Naive thymus-derived CD4-positive, alpha-beta T cell (primary cell): Measurements from ENCODE around the gene SCAF4. TPM values are rescaled to one million over a fixed set of nuclear protein-coding genes. Genes with fewer than 3 reads are reported as not detected.
"Not testable (repeated sequence)": the region's sequence is repeated elsewhere in the genome, so short reads cannot be mapped to it uniquely, and the experiment has no call there.

Source experiments
- ATAC-seq: fragments of 150-1000 bp; cut with Tn5 transposase; 2 replicates; pipeline ENCODE4 v1.10.0; 2021; ENCODE audit warnings: mild to moderate bottlenecking, moderate library complexity
- CTCF ChIA-PET: fragments of 350-600 bp; sonication (Branson Sonifier 250); formaldehyde crosslinking; loops from one replicate; lab custom pipeline; 2021; ENCODE audit warnings: antibody characterized with exemption; lab: Charles Lee
- POLR2A ChIA-PET: fragments of 350-600 bp; sonication (Branson Sonifier 250); formaldehyde crosslinking; loops from one replicate; lab custom pipeline; 2021; ENCODE audit warnings: antibody characterized with exemption, inconsistent platforms; lab: Charles Lee
- DNase-seq, 9 donors: peaks; one replicate each; pipeline versions ENCODE4 v3.0.0 to v3.0.0-alpha.2; 2020 to 2022; ENCODE audit warnings: mixed read lengths in 1 of 9
- H3K27ac ChIP-seq: one replicate; pipeline ENCODE4 v1.7.0; 2013; ENCODE audit warnings: mild to moderate bottlenecking, low read depth, low read length, moderate library complexity
- H3K27me3 ChIP-seq, 2 donors: one replicate each; pipeline ENCODE4 v1.7.0; 2013; ENCODE audit warnings: low read length in 2 of 2, mild to moderate bottlenecking in 2 of 2, moderate library complexity in 2 of 2; ENCODE audit not compliant: control insufficient read depth in 2 of 2, insufficient read depth in 2 of 2
- H3K36me3 ChIP-seq, 3 experiments: 1 replicate in 2 of 3; 2 replicates in 1 of 3; pipeline ENCODE4 v1.7.0; 2013; ENCODE audit warnings: low read length in 3 of 3, mild to moderate bottlenecking in 3 of 3, moderate library complexity in 1 of 3; ENCODE audit not compliant: insufficient read depth in 3 of 3, control insufficient read depth in 2 of 3
- H3K4me1 ChIP-seq, 2 donors: one replicate each; pipeline ENCODE4 v1.7.0; 2013; ENCODE audit warnings: low read length in 2 of 2, mild to moderate bottlenecking in 2 of 2, moderate library complexity in 1 of 2; ENCODE audit not compliant: control insufficient read depth in 2 of 2, insufficient read depth in 2 of 2
- H3K4me3 ChIP-seq: 2 replicates; pipeline ENCODE4 v1.7.0; 2013; ENCODE audit warnings: mild to moderate bottlenecking, low read length
- H3K9me3 ChIP-seq, 3 experiments: 1 replicate in 2 of 3; 2 replicates in 1 of 3; pipeline ENCODE4 v1.7.0; 2013; ENCODE audit warnings: low read length in 3 of 3; ENCODE audit not compliant: control insufficient read depth in 2 of 3
- H3K27ac Mint-ChIP-seq, 9 donors: one replicate each; pipeline ENCODE4 v1.8.0; 2020 to 2022; ENCODE audit warnings: mixed read lengths in 9 of 9, mild to moderate bottlenecking in 8 of 9, moderate library complexity in 5 of 9, inconsistent platforms in 2 of 9
- H3K27me3 Mint-ChIP-seq, 5 donors: one replicate each; pipeline ENCODE4 v1.8.0; 2021 to 2022; ENCODE audit warnings: mixed read lengths in 5 of 5, mild to moderate bottlenecking in 1 of 5
- H3K36me3 Mint-ChIP-seq, 5 donors: one replicate each; pipeline ENCODE4 v1.8.0; 2020 to 2022; ENCODE audit warnings: mixed read lengths in 5 of 5, mild to moderate bottlenecking in 3 of 5, inconsistent platforms in 1 of 5
- H3K4me1 Mint-ChIP-seq, 7 donors: one replicate each; pipeline ENCODE4 v1.8.0; 2020 to 2022; ENCODE audit warnings: mixed read lengths in 7 of 7, mild to moderate bottlenecking in 3 of 7, inconsistent platforms in 1 of 7
- H3K4me3 Mint-ChIP-seq, 10 donors: one replicate each; pipeline ENCODE4 v1.8.0; 2020 to 2022; ENCODE audit warnings: mild to moderate bottlenecking in 10 of 10, mixed read lengths in 10 of 10, moderate library complexity in 6 of 10, inconsistent platforms in 2 of 10
- H3K9me3 Mint-ChIP-seq, 11 donors: one replicate each; pipeline ENCODE4 v1.8.0; 2020 to 2022; ENCODE audit warnings: mixed read lengths in 11 of 11, mild to moderate bottlenecking in 4 of 11, inconsistent platforms in 1 of 11, moderate library complexity in 1 of 11
- intact Hi-C, 2 donors: fragments of 100-400 bp; cut with micrococcal nuclease; formaldehyde crosslinking; loops; one replicate each; pipeline ENCODE4 v1.15.1; 2023
- polyA plus RNA-seq, 2 donors: library from polyadenylated mRNA; unstranded; fragments of 300-500 nt; fragmentation: Illumina TruSeq; gene quantifications; one replicate each; pipeline ENCODE4 v1.2.3, GENCODE V29; 2021
- total RNA-seq, 6 experiments: library from RNA in 5 of 6; stranded (reverse) in 5 of 6; gene quantifications; 1 replicate in 5 of 6; 2 replicates in 1 of 6; pipeline ENCODE4 v1.2.3 and lab custom pipeline; 2021 to 2026

The SCAF4 gene
- total and polyA plus RNA-seq, 7 experiments from 2014 or later: 20.4 to 69.7 (median 58.9) TPM

- Mint-ChIP-seq H3K4me3 (peak overlapping the region in 5 of 10 donors; percentile 11 to 91 (median 56)), H3K36me3 (peaks cover 0 to 7% (median under 1%) of the 10 kb centered on the region in 5 donors), H3K9me3 (peaks cover 0 to 2% (median 0%) of the 10 kb centered on the region in 11 donors), H3K27ac (peak overlapping the region in 8 of 9 donors; percentile 18 to 94 (median 75)), H3K27me3 (no peaks in the 10 kb centered on the region), H3K4me1 (peaks cover 18 to 50% (median 44%) of the 10 kb centered on the region in 7 donors)
- DNase-seq: peak in 1 of 9 donors; percentile 41
- no peaks in the 10 kb centered on the region for H3K27me3 ChIP-seq
- peaks cover 5 to 22% of the 10 kb centered on the region in 2 donors for H3K4me1 ChIP-seq
- ChIA-PET CTCF (interaction anchor here (0.8 kb wide), 1 partner anchor 107 kb away, joined by 3 read pairs; no protein-coding TSS in a partner anchor), POLR2A (interaction anchor here (1.4 kb wide), 1 partner anchor 14 kb away, joined by 4 read pairs; no protein-coding TSS in a partner anchor)
- intact Hi-C loops: loop anchor here in 1 of 2 donors (5.0 kb wide), 2 partner anchors 304 to 474 kb away; no protein-coding TSS in a partner anchor
- H3K36me3 ChIP-seq: no peaks in the 10 kb centered on the region
- peak overlapping the region; percentile 59 for H3K27ac ChIP-seq
- H3K9me3 ChIP-seq: no peaks in the 10 kb centered on the region
- H3K4me3 ChIP-seq: no peak overlapping the region
- no peak for ATAC-seq
Observed at GRCh38 chr21:31656199-31657095, 75.5 kb downstream of the SCAF4 start.

DNA sequence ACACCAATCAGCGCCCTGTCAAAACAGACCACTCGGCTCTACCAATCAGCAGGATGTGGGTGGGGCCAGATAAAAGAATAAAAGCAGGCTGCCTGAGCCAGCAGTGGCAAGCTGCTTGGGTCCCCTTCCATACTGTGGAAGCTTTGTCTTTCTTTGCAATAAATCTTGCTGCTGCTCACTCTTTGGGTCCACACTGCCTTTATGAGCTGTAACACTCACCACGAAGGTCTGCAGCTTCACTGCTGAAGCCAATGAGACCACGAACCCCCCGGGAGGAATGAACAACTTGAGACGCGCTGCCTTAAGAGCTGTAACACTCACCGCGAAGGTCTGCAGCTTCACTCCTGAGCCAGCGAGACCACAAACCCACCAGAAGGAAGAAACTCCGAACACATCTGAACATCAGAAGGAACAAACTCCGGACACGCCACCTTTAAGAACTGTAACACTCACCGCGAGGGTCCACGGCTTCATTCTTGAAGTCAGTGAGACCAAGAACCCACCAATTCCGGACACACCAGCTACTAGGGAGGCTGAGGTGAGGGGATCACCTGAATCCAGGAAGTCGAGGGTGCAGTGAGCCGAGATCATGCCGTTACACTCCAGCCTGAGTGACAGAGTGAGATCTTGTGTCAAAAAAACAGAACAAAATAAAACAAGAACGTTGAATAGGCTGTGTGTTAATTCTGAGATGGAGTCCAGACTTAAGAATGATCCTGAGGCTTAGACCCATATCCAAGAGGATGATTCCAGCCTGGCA lies 76.9 kb downstream of the SCAF4 start:
- DNase-seq: peak in 7 of 9 donors; percentile 23 to 54 (median 48)
- ATAC-seq, H3K27me3 Mint-ChIP-seq, CTCF ChIA-PET, H3K9me3 ChIP-seq, H3K27me3 ChIP-seq, H3K36me3 ChIP-seq, H3K36me3 Mint-ChIP-seq, H3K9me3 Mint-ChIP-seq: not testable (repeated sequence)
- peak overlapping the region; percentile 68 to 97 (median 94) for H3K27ac Mint-ChIP-seq
- POLR2A ChIA-PET: interaction anchor here (0.7 to 1.4 kb wide), 6 partner anchors 16 to 486 kb away, joined by 3 to 5 read pairs (median 3); no protein-coding TSS in a partner anchor
- intact Hi-C loops: loop anchor here in 1 of 2 donors (5.0 kb wide), 2 partner anchors 303 to 473 kb away; no protein-coding TSS in a partner anchor
- peak overlapping the region; percentile 59 for H3K27ac ChIP-seq
- peaks cover 5 to 14% of the 10 kb centered on the region in 2 donors for H3K4me1 ChIP-seq
- H3K4me3 Mint-ChIP-seq: peak overlapping the region; percentile 70 to 93 (median 89)
- H3K4me1 Mint-ChIP-seq: peaks cover 11 to 37% (median 32%) of the 10 kb centered on the region in 7 donors
- peak overlapping the region; percentile 44 for H3K4me3 ChIP-seq

- ATAC-seq (no peak), DNase-seq (no peak)
- H3K4me3 ChIP-seq: no peak overlapping the region
- H3K27ac Mint-ChIP-seq: peak overlapping the region in 7 of 9 donors; percentile 87 to 97 (median 94)
- CTCF ChIA-PET: interaction anchor here (1.2 kb wide), 1 partner anchor 74 kb away, joined by 3 read pairs; no protein-coding TSS in a partner anchor
- H3K4me1 Mint-ChIP-seq: peaks cover 11 to 32% (median 30%) of the 10 kb centered on the region in 7 donors
- intact Hi-C loops: no loop called here
- no peak overlapping the region for H3K27ac ChIP-seq
- no peaks in the 10 kb centered on the region for H3K27me3 Mint-ChIP-seq
- H3K4me3 Mint-ChIP-seq: peak overlapping the region in 7 of 10 donors; percentile 83 to 93 (median 91)
- peaks cover 0 to 7% (median 0%) of the 10 kb centered on the region in 11 donors for H3K9me3 Mint-ChIP-seq
- no peaks in the 10 kb centered on the region for H3K27me3 ChIP-seq
- no peaks in the 10 kb centered on the region for H3K36me3 ChIP-seq
- H3K4me1 ChIP-seq: peaks cover 5 to 14% of the 10 kb centered on the region in 2 donors
- peaks cover 0 to 5% (median 0%) of the 10 kb centered on the region in 5 donors for H3K36me3 Mint-ChIP-seq
- no peaks in the 10 kb centered on the region for H3K9me3 ChIP-seq
- POLR2A ChIA-PET: interaction anchor here (1.1 kb wide), 1 partner anchor 485 kb away, joined by 3 read pairs; no protein-coding TSS in a partner anchor
Observed at GRCh38 chr21:31654340-31654739, 77.6 kb downstream of the SCAF4 start.

DNA sequence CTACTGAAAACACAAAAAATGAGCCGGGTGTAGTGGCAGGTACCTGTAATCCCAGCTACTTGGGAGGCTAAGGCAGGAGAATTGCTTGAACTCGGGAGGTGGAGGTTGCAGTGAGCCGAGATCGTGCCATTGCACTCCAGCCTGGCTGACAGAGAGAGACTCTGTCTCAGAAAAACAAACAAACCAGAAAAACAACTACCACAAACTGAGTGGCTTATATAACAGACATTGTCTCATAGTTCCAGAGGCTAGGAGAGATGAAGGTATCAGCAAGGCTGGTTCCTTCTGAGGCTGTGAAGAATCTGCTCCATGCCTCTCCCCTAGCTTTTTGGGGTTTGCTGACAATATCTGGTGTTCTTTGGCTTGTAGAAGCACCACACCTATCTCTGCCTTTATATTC lies 80.4 kb downstream of the SCAF4 start:
- not testable (repeated sequence) for ATAC-seq

GRCh38 chr21:31650930-31651329 lies 81.0 kb downstream of the SCAF4 start:
- ATAC-seq (no peak), DNase-seq (no peak)
- Mint-ChIP-seq H3K4me3 (no peak overlapping the region), H3K36me3 (peaks cover 0 to 3% (median 0%) of the 10 kb centered on the region in 5 donors), H3K27ac (peak overlapping the region in 1 of 9 donors; percentile 17), H3K9me3 (peaks cover 0 to 9% (median 0%) of the 10 kb centered on the region in 11 donors), H3K27me3 (peaks cover 0 to 3% (median 0%) of the 10 kb centered on the region in 5 donors), H3K4me1 (peaks cover 4 to 15% (median 14%) of the 10 kb centered on the region in 7 donors)
- Histone ChIP-seq H3K4me1 (peaks cover 5 to 7% of the 10 kb centered on the region in 2 donors), H3K4me3 (no peak overlapping the region), H3K9me3 (no peaks in the 10 kb centered on the region), H3K27me3 (no peaks in the 10 kb centered on the region), H3K27ac (no peak overlapping the region), H3K36me3 (no peaks in the 10 kb centered on the region)
- POLR2A ChIA-PET: no interaction called here
- CTCF ChIA-PET: no interaction called here
- intact Hi-C loops: no loop called here

More for the DNA sequence above, 80.4 kb downstream of the SCAF4 start:
- POLR2A ChIA-PET, H3K4me1 ChIP-seq, intact Hi-C loops, CTCF ChIA-PET, H3K4me3 Mint-ChIP-seq, H3K4me3 ChIP-seq, H3K9me3 ChIP-seq, H3K27ac Mint-ChIP-seq, H3K9me3 Mint-ChIP-seq, H3K27me3 Mint-ChIP-seq, H3K27me3 ChIP-seq, H3K27ac ChIP-seq, DNase-seq, H3K36me3 Mint-ChIP-seq, H3K36me3 ChIP-seq: not testable (repeated sequence)
- peaks cover 4 to 20% (median 19%) of the 10 kb centered on the region in 7 donors for H3K4me1 Mint-ChIP-seq

DNA sequence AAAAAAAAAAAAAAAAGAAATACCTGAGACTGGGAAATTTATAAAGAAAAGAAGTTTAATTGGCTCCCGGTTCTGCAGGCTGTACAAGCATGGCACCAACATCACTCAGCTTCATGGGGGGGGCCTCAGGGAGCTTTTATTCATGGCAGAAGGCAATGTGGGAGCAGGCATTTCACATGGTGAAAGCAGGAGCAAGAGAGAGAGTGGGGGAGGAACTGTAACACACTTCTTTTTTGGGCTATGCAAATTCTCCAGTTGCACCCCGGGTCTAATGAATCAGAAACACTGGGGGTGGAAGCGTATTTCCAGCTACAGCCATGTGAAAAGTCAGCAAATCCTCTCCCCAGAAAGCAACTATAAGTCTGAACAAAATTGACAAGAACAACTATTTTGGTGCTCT lies 84.3 kb downstream of the SCAF4 start:
- H3K4me3 Mint-ChIP-seq: no peak overlapping the region
- Histone ChIP-seq H3K4me3 (no peak overlapping the region), H3K27ac (no peak overlapping the region), H3K27me3 (no peaks in the 10 kb centered on the region), H3K36me3 (no peaks in the 10 kb centered on the region), H3K9me3 (no peaks in the 10 kb centered on the region), H3K4me1 (no peaks in the 10 kb centered on the region)
- peaks cover 0 to 9% (median 0%) of the 10 kb centered on the region in 11 donors for H3K9me3 Mint-ChIP-seq
- ATAC-seq: no peak
- H3K4me1 Mint-ChIP-seq: no peaks in the 10 kb centered on the region
- CTCF ChIA-PET: no interaction called here
- intact Hi-C loops: no loop called here
- no peak for DNase-seq
- H3K36me3 Mint-ChIP-seq: peaks cover 0 to 3% (median 2%) of the 10 kb centered on the region in 5 donors
- POLR2A ChIA-PET: interaction anchor here (0.8 kb wide), 1 partner anchor 14 kb away, joined by 3 read pairs; no protein-coding TSS in a partner anchor
- no peak overlapping the region for H3K27ac Mint-ChIP-seq
- peaks cover 0 to 3% (median 0%) of the 10 kb centered on the region in 5 donors for H3K27me3 Mint-ChIP-seq
